B cell (primary cell): ENCODE results near the gene HOXA10. TPM values are rescaled to one million over a fixed set of nuclear protein-coding genes. Genes with fewer than 3 reads are reported as not detected.

ENCODE experiments used
- ATAC-seq: fragments of 200-7000 bp; cut with Tn5 transposase; one replicate; pipeline ENCODE4 v1.10.0; 2021; ENCODE audit warnings: low read depth, mild to moderate bottlenecking, moderate number of reproducible peaks, moderate library complexity
- CTCF ChIA-PET: fragments of 350-600 bp; sonication (Branson Sonifier 250); formaldehyde crosslinking; loops from one replicate; lab custom pipeline; 2021; ENCODE audit warnings: antibody characterized with exemption, inconsistent platforms; lab: Charles Lee
- POLR2A ChIA-PET: fragments of 350-600 bp; sonication (Branson Sonifier 250); formaldehyde crosslinking; loops from one replicate; lab custom pipeline; 2021; ENCODE audit warnings: antibody characterized with exemption; lab: Charles Lee
- DNase-seq: peaks from one replicate; pipeline ENCODE4 v3.0.0; 2013
- H2AFZ ChIP-seq: 2 replicates; pipeline ENCODE4 v1.6.1; 2012; ENCODE audit warnings: mild to moderate bottlenecking, low read depth, low read length; ENCODE audit not compliant: insufficient read depth, poor library complexity, severe bottlenecking
- H3K27ac ChIP-seq, 2 donors: 1 replicate in 1 of 2; 2 replicates in 1 of 2; pipeline ENCODE4 v1.5.1; 2012 to 2013; ENCODE audit warnings: low read length in 2 of 2, mild to moderate bottlenecking in 2 of 2, moderate library complexity in 1 of 2
- H3K27me3 ChIP-seq, 4 experiments: fragments of 200-600 bp in 1 of 4; sonication (generic) in 1 of 4; replicated peaks in 1 of 4; 1 replicate in 2 of 4; 2 replicates in 2 of 4; pipeline versions ENCODE4 v1.6.1 to v1.7.0; 2013 to 2016; ENCODE audit warnings: low read length in 3 of 4, mild to moderate bottlenecking in 2 of 4, mixed read lengths in 1 of 4, moderate library complexity in 1 of 4; ENCODE audit not compliant: insufficient read depth in 4 of 4, control insufficient read depth in 3 of 4; ENCODE audit errors: control extremely low read depth in 1 of 4
- H3K36me3 ChIP-seq, 2 experiments: replicated peaks in 1 of 2; 1 replicate in 1 of 2; 2 replicates in 1 of 2; pipeline versions ENCODE4 v1.6.1 to v1.7.1; 2013; ENCODE audit warnings: low read length in 1 of 2; ENCODE audit not compliant: insufficient read depth in 2 of 2, control insufficient read depth in 1 of 2; ENCODE audit errors: control extremely low read depth in 1 of 2, extremely low read depth in 1 of 2
- H3K4me1 ChIP-seq, 2 donors: fragments of 200-600 bp in 1 of 2; sonication (generic) in 1 of 2; 1 replicate in 1 of 2; 2 replicates in 1 of 2; pipeline versions ENCODE4 v1.5.1 to v1.6.1; 2013 to 2017; ENCODE audit warnings: low read length in 2 of 2; ENCODE audit not compliant: control insufficient read depth in 2 of 2, insufficient read depth in 2 of 2
- H3K4me2 ChIP-seq: replicated peaks from 2 replicates; pipeline ENCODE3; 2012; ENCODE audit warnings: mild to moderate bottlenecking, low read depth, low read length; ENCODE audit not compliant: poor library complexity, severe bottlenecking
- H3K4me3 ChIP-seq, 5 experiments: fragments of 200-600 bp in 1 of 5; sonication (generic) in 1 of 5; 1 replicate in 3 of 5; 2 replicates in 2 of 5; pipeline versions ENCODE4 v1.5.1 to v1.7.0; 2011 to 2016; ENCODE audit warnings: low read length in 4 of 5, mild to moderate bottlenecking in 4 of 5, low read depth in 2 of 5, control low read depth in 1 of 5, moderate library complexity in 1 of 5; ENCODE audit not compliant: insufficient read depth in 1 of 5; ENCODE audit errors: control extremely low read depth in 1 of 5, extremely low read depth in 1 of 5
- H3K79me2 ChIP-seq: fragments of 200-600 bp; sonication (generic); one replicate; pipeline ENCODE4 v1.6.0; 2016; ENCODE audit warnings: low read length; ENCODE audit not compliant: control insufficient read depth, insufficient read depth
- H3K9ac ChIP-seq: fragments of 200-600 bp; sonication (generic); 2 replicates; pipeline ENCODE4 v1.6.1; 2017; ENCODE audit warnings: mild to moderate bottlenecking, low read length, moderate library complexity
- H3K9me3 ChIP-seq, 3 donors: one replicate each; pipeline versions ENCODE4 v1.6.1 to v1.7.1; 2013; ENCODE audit warnings: low read length in 2 of 3; ENCODE audit not compliant: control insufficient read depth in 2 of 3, insufficient read depth in 1 of 3; ENCODE audit errors: control extremely low read depth in 1 of 3
- H4K20me1 ChIP-seq: 2 replicates; pipeline ENCODE4 v1.6.0; 2012; ENCODE audit warnings: mild to moderate bottlenecking, low read length; ENCODE audit not compliant: insufficient read depth, control insufficient read depth, poor library complexity, severe bottlenecking
- H3K27ac Mint-ChIP-seq: one replicate; pipeline ENCODE4 v1.8.0; 2021; ENCODE audit warnings: mixed read lengths
- H3K27me3 Mint-ChIP-seq: one replicate; pipeline ENCODE4 v1.8.0; 2021; ENCODE audit warnings: mixed read lengths
- H3K4me1 Mint-ChIP-seq: one replicate; pipeline ENCODE4 v1.8.0; 2021; ENCODE audit warnings: mixed read lengths
- H3K4me3 Mint-ChIP-seq: one replicate; pipeline ENCODE4 v1.8.0; 2021; ENCODE audit warnings: mixed read lengths
- H3K9me3 Mint-ChIP-seq: one replicate; pipeline ENCODE4 v1.8.0; 2022; ENCODE audit warnings: mixed read lengths; ENCODE audit not compliant: insufficient read depth
- EZH2 ChIP-seq: IDR thresholded peaks from 2 replicates; pipeline ENCODE4 v1.6.1; 2012; ENCODE audit warnings: borderline replicate concordance, low read depth, mild to moderate bottlenecking, moderate library complexity, low read length; ENCODE audit not compliant: insufficient read depth, poor library complexity, severe bottlenecking
- WGBS: methylation state at CpG from one replicate; pipeline ENCODE4 v1.1.5; 2013; ENCODE audit warnings: missing lambda C conversion rate; ENCODE audit not compliant: insufficient coverage; 5-methylcytosine and 5-hydroxymethylcytosine counted together
- intact Hi-C: fragments of 100-400 bp; cut with micrococcal nuclease; formaldehyde crosslinking; loops from one replicate; pipeline ENCODE4 v1.10.0; 2022
- polyA plus RNA-seq: library from polyadenylated mRNA; depleted of rRNA; stranded (reverse); fragments of >200 nt; gene quantifications from 2 replicates; pipeline ENCODE4 v1.2.3, GENCODE V29; 2012
- total RNA-seq, 2 donors: library from RNA; stranded (reverse); fragments of 120-200 nt in 1 of 2; gene quantifications; 1 replicate in 1 of 2; 2 replicates in 1 of 2; pipeline versions ENCODE4 v1.2.3 to v1.2.4, GENCODE V29; 2013 to 2022
- TF ChIP-seq, protein P1 (sequence below): fragments of 200-600 bp; IDR thresholded peaks from one replicate; pipeline ENCODE4 v1.8.0; 2022; ENCODE audit warnings: antibody characterized with exemption, mild to moderate bottlenecking

The HOXA10 gene
- total and polyA plus RNA-seq, 2 donors (not counting 1 experiment from before 2014, with no cell fraction given) = not detected

DNA sequence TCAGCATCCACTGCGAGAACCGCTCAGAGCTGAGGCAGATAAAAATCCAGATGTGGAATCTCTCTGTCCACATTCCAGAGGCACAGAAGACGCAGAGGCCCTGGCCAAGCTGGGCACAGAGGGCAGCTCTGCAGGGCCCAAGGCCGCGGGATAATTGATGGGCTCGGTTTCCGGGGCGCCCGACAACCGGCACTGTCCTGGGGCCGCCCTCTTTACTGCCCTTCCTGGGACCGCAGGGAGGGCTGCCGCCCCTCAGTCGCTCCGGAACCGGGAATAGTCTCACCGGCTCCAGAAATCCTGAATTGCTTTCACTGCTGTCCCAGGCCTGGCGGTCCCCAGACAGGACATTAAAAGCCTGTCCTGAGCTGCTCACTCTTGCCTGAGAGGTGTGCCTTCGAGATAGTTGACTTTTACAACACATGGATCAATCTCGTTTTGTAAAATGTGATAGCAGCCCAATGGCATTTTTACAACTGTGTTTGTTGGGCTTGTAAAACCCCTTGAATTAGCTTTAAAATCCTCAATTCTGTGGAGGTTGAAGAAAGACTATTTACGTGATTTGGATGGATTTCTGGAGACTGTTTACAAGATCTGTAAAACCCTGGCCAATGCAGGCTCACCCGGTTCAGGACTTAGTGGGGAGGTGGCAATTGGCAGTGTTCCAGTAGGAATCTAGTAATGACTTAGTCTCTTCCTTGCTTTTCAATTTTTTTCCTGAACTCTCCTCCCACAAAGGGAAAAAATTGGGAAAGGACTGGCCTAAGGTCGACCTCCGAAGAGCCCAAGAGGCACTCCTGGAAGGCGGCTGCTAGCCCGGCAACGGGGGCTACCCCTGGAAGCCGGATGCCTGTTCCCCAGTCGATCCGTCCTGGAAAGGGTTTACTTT lies 25.1 kb downstream of the HOXA10 start:
- WGBS = 23% methylated on average over 25 of the region's 30 CpGs
- peaks cover 0 to 98% (median 75%) of the 10 kb centered on the region in 4 experiments for H3K27me3 ChIP-seq
- intact Hi-C loops = no loop called here
- peak overlapping the region; percentile 26 for H3K27ac Mint-ChIP-seq
- peaks cover 35% of the 10 kb centered on the region for H3K4me1 Mint-ChIP-seq
- DNase-seq (peak; percentile 26), ATAC-seq (no peak)
- H3K4me3 Mint-ChIP-seq = peak overlapping the region; percentile 80
- no peaks in the 10 kb centered on the region for H3K9me3 Mint-ChIP-seq
- H3K4me1 ChIP-seq = peaks cover 48 to 58% of the 10 kb centered on the region in 2 donors
- ChIA-PET CTCF (interaction anchor here (0.6 to 6.9 kb wide), 17 partner anchors 10 to 753 kb away, joined by 3 to 52 read pairs (median 4); partner anchors contain the start of gene HOXA10), POLR2A (interaction anchor here (0.6 kb wide), 1 partner anchor 1290 kb away, joined by 6 read pairs; no protein-coding TSS in a partner anchor)
- no peaks in the 10 kb centered on the region for H3K36me3 ChIP-seq
- peak overlapping the region in 1 of 5 experiments; percentile 27 for H3K4me3 ChIP-seq
- H3K9me3 ChIP-seq = peaks cover 0 to 84% (median 0%) of the 10 kb centered on the region in 3 donors
- H3K9ac ChIP-seq = no peak overlapping the region
- no peaks in the 10 kb centered on the region for H3K79me2 ChIP-seq
- H3K27ac ChIP-seq = no peak overlapping the region
- TF ChIP-seq, protein P1, sequence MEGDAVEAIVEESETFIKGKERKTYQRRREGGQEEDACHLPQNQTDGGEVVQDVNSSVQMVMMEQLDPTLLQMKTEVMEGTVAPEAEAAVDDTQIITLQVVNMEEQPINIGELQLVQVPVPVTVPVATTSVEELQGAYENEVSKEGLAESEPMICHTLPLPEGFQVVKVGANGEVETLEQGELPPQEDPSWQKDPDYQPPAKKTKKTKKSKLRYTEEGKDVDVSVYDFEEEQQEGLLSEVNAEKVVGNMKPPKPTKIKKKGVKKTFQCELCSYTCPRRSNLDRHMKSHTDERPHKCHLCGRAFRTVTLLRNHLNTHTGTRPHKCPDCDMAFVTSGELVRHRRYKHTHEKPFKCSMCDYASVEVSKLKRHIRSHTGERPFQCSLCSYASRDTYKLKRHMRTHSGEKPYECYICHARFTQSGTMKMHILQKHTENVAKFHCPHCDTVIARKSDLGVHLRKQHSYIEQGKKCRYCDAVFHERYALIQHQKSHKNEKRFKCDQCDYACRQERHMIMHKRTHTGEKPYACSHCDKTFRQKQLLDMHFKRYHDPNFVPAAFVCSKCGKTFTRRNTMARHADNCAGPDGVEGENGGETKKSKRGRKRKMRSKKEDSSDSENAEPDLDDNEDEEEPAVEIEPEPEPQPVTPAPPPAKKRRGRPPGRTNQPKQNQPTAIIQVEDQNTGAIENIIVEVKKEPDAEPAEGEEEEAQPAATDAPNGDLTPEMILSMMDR = no peak
- TF ChIP-seq EZH2 = peak; percentile 18
- H4K20me1 ChIP-seq = peaks cover 10% of the 10 kb centered on the region
- peaks cover 67% of the 10 kb centered on the region for H3K27me3 Mint-ChIP-seq
- no peak overlapping the region for H2AFZ ChIP-seq
- peak overlapping the region; percentile 69 for H3K4me2 ChIP-seq
